Measurements from ENCODE around the gene PTPN1. TPM values are rescaled to one million over a fixed set of nuclear protein-coding genes. Genes with fewer than 3 reads are reported as not detected.

Gene PTPN1
- total and polyA plus RNA-seq, 2 experiments from 2014 or later = 16.9 to 26.4 TPM

GRCh38 chr20:50491926-50492634 lies 18.1 kb upstream of the PTPN1 start:
- ATAC-seq = no peak
- no peak overlapping the region for H3K4me3 Mint-ChIP-seq
- TF ChIP-seq, protein P1, sequence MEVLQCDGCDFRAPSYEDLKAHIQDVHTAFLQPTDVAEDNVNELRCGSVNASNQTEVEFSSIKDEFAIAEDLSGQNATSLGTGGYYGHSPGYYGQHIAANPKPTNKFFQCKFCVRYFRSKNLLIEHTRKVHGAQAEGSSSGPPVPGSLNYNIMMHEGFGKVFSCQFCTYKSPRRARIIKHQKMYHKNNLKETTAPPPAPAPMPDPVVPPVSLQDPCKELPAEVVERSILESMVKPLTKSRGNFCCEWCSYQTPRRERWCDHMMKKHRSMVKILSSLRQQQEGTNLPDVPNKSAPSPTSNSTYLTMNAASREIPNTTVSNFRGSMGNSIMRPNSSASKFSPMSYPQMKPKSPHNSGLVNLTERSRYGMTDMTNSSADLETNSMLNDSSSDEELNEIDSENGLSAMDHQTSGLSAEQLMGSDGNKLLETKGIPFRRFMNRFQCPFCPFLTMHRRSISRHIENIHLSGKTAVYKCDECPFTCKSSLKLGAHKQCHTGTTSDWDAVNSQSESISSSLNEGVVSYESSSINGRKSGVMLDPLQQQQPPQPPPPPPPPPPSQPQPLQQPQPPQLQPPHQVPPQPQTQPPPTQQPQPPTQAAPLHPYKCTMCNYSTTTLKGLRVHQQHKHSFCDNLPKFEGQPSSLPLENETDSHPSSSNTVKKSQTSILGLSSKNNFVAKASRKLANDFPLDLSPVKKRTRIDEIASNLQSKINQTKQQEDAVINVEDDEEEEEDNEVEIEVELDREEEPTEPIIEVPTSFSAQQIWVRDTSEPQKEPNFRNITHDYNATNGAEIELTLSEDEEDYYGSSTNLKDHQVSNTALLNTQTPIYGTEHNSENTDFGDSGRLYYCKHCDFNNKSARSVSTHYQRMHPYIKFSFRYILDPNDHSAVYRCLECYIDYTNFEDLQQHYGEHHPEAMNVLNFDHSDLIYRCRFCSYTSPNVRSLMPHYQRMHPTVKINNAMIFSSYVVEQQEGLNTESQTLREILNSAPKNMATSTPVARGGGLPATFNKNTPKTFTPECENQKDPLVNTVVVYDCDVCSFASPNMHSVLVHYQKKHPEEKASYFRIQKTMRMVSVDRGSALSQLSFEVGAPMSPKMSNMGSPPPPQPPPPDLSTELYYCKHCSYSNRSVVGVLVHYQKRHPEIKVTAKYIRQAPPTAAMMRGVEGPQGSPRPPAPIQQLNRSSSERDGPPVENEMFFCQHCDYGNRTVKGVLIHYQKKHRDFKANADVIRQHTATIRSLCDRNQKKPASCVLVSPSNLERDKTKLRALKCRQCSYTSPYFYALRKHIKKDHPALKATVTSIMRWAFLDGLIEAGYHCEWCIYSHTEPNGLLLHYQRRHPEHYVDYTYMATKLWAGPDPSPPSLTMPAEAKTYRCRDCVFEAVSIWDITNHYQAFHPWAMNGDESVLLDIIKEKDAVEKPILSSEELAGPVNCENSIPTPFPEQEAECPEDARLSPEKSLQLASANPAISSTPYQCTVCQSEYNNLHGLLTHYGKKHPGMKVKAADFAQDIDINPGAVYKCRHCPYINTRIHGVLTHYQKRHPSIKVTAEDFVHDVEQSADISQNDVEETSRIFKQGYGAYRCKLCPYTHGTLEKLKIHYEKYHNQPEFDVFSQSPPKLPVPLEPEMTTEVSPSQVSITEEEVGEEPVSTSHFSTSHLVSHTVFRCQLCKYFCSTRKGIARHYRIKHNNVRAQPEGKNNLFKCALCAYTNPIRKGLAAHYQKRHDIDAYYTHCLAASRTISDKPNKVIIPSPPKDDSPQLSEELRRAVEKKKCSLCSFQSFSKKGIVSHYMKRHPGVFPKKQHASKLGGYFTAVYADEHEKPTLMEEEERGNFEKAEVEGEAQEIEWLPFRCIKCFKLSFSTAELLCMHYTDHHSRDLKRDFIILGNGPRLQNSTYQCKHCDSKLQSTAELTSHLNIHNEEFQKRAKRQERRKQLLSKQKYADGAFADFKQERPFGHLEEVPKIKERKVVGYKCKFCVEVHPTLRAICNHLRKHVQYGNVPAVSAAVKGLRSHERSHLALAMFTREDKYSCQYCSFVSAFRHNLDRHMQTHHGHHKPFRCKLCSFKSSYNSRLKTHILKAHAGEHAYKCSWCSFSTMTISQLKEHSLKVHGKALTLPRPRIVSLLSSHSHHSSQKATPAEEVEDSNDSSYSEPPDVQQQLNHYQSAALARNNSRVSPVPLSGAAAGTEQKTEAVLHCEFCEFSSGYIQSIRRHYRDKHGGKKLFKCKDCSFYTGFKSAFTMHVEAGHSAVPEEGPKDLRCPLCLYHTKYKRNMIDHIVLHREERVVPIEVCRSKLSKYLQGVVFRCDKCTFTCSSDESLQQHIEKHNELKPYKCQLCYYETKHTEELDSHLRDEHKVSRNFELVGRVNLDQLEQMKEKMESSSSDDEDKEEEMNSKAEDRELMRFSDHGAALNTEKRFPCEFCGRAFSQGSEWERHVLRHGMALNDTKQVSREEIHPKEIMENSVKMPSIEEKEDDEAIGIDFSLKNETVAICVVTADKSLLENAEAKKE (CRISPR knock-in tag; IDR thresholded peaks at IDR 0.05) = no peak
- TF ChIP-seq NANOG (IDR thresholded peaks at IDR 0.05; ENCODE audit: borderline replicate concordance) = no peak
- TF ChIP-seq ZNF331 (CRISPR knock-in tag; IDR thresholded peaks at IDR 0.05; ENCODE audit: low read depth) = no peak
- no peak for TF ChIP-seq JUNB (IDR thresholded peaks at IDR 0.05; ENCODE audit: unreplicated experiment)
- TF ChIP-seq CTCF (conservative IDR thresholded peaks at IDR 0.05; ENCODE audit: low read depth in 2 of 2) = no peak
- TF ChIP-seq, protein P2, sequence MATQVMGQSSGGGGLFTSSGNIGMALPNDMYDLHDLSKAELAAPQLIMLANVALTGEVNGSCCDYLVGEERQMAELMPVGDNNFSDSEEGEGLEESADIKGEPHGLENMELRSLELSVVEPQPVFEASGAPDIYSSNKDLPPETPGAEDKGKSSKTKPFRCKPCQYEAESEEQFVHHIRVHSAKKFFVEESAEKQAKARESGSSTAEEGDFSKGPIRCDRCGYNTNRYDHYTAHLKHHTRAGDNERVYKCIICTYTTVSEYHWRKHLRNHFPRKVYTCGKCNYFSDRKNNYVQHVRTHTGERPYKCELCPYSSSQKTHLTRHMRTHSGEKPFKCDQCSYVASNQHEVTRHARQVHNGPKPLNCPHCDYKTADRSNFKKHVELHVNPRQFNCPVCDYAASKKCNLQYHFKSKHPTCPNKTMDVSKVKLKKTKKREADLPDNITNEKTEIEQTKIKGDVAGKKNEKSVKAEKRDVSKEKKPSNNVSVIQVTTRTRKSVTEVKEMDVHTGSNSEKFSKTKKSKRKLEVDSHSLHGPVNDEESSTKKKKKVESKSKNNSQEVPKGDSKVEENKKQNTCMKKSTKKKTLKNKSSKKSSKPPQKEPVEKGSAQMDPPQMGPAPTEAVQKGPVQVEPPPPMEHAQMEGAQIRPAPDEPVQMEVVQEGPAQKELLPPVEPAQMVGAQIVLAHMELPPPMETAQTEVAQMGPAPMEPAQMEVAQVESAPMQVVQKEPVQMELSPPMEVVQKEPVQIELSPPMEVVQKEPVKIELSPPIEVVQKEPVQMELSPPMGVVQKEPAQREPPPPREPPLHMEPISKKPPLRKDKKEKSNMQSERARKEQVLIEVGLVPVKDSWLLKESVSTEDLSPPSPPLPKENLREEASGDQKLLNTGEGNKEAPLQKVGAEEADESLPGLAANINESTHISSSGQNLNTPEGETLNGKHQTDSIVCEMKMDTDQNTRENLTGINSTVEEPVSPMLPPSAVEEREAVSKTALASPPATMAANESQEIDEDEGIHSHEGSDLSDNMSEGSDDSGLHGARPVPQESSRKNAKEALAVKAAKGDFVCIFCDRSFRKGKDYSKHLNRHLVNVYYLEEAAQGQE (IDR thresholded peaks at IDR 0.05; ENCODE audit: unreplicated experiment) = no peak
- TF ChIP-seq, protein P3, sequence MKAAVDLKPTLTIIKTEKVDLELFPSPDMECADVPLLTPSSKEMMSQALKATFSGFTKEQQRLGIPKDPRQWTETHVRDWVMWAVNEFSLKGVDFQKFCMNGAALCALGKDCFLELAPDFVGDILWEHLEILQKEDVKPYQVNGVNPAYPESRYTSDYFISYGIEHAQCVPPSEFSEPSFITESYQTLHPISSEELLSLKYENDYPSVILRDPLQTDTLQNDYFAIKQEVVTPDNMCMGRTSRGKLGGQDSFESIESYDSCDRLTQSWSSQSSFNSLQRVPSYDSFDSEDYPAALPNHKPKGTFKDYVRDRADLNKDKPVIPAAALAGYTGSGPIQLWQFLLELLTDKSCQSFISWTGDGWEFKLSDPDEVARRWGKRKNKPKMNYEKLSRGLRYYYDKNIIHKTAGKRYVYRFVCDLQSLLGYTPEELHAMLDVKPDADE (IDR thresholded peaks at IDR 0.05) = no peak
- TF ChIP-seq POLR2AphosphoS5 (IDR thresholded peaks at IDR 0.05; ENCODE audit: low read depth) = no peak
- no peak for TF ChIP-seq STAT1 (IDR thresholded peaks at IDR 0.05; ENCODE audit: unreplicated experiment)
- TF ChIP-seq CREB1 (CRISPR knock-in tag; IDR thresholded peaks at IDR 0.05; ENCODE audit: low read depth) = no peak
- TF ChIP-seq EZH2phosphoT487 (IDR thresholded peaks at IDR 0.05; ENCODE audit: unreplicated experiment) = no peak
- no peak for TF ChIP-seq ZNF114 (CRISPR knock-in tag; IDR thresholded peaks at IDR 0.05)
- no peak for TF ChIP-seq EZH2 (IDR thresholded peaks at IDR 0.05; ENCODE audit: low read depth, unreplicated experiment)

More at GRCh38 chr20:50491926-50492634, 18.1 kb upstream of the PTPN1 start:
- Histone ChIP-seq H2AFZ (no peak overlapping the region), H3K4me2 (no peak overlapping the region), H3K4me1 (ENCODE audit: insufficient read depth) (no peaks in the 10 kb centered on the region), H3F3A (replicated peaks; ENCODE audit: low read depth) (no peaks in the 10 kb centered on the region), H3K4me3 (no peak overlapping the region), H3K9me2 (ENCODE audit: insufficient read depth) (no peaks in the 10 kb centered on the region; the same call in 1 of the 2 replicates), H4K20me1 (replicated peaks; ENCODE audit: insufficient read depth) (no peaks in the 10 kb centered on the region), H3K79me2 (replicated peaks; ENCODE audit: insufficient read depth) (no peaks in the 10 kb centered on the region), H3K27ac (ENCODE audit: low read depth) (no peak overlapping the region), H3K36me3 (ENCODE audit: insufficient read depth) (no peaks in the 10 kb centered on the region), H3K27me3 (ENCODE audit: insufficient read depth) (no peaks in the 10 kb centered on the region)
- no peaks in the 10 kb centered on the region for H3K36me3 Mint-ChIP-seq (ENCODE audit: low read depth)
- no peaks in the 10 kb centered on the region for H3K9me3 Mint-ChIP-seq
- H3K27ac Mint-ChIP-seq = no peak overlapping the region
- DNase-seq (ENCODE audit: low spot score) = no peak
- H3K4me1 Mint-ChIP-seq = no peaks in the 10 kb centered on the region
- peaks cover 5% of the 10 kb centered on the region for H3K27me3 Mint-ChIP-seq (ENCODE audit: insufficient read depth, low read depth, poor library complexity)

All from GM23338 (cell line).